DOHH2 (cell line): ENCODE data around the gene HOXA6.

Experiments
- H3F3A ChIP-seq: fragments of 200-600 bp; sonication (generic), shearing (Covaris generic); 2 replicates; pipeline ENCODE4 v1.6.0; 2016; ENCODE audit warnings: antibody characterized with exemption, mild to moderate bottlenecking; ENCODE audit not compliant: control insufficient read depth, insufficient read depth
- H3K27ac ChIP-seq: fragments of 200-600 bp; sonication (generic); 2 replicates; pipeline ENCODE4 v1.5.1; 2014; ENCODE audit warnings: low read depth, mild to moderate bottlenecking, low read length, moderate library complexity
- H3K27me3 ChIP-seq: fragments of 200-600 bp; sonication (generic); 2 replicates; pipeline ENCODE4 v1.6.1; 2014; ENCODE audit warnings: mild to moderate bottlenecking, low read length, mixed read lengths; ENCODE audit not compliant: control insufficient read depth
- H3K36me3 ChIP-seq: fragments of 200-600 bp; sonication (generic); 2 replicates; pipeline ENCODE4 v1.6.1; 2014; ENCODE audit warnings: mild to moderate bottlenecking, low read length, moderate library complexity, mixed read lengths; ENCODE audit not compliant: control insufficient read depth
- H3K4me1 ChIP-seq: fragments of 200-600 bp; sonication (generic); 2 replicates; pipeline ENCODE4 v1.6.1; 2014; ENCODE audit warnings: mild to moderate bottlenecking, low read length, mixed read lengths; ENCODE audit not compliant: control insufficient read depth
- H3K4me2 ChIP-seq: fragments of 200-600 bp; sonication (generic); 2 replicates; pipeline ENCODE4 v1.6.0; 2014; ENCODE audit warnings: mild to moderate bottlenecking, low read length, moderate library complexity
- H3K4me3 ChIP-seq: fragments of 200-600 bp; sonication (generic); 2 replicates; pipeline ENCODE4 v1.5.1; 2014; ENCODE audit warnings: mild to moderate bottlenecking, low read length, mixed read lengths
- H3K79me2 ChIP-seq: fragments of 200-600 bp; sonication (generic); 2 replicates; pipeline ENCODE4 v1.6.1; 2014; ENCODE audit warnings: mild to moderate bottlenecking, low read length, mixed read lengths; ENCODE audit not compliant: control insufficient read depth
- H3K9me2 ChIP-seq: fragments of 200-600 bp; sonication (generic); replicated peaks from 2 replicates; pipeline ENCODE4 v1.6.1; 2014; ENCODE audit warnings: mild to moderate bottlenecking, low read length, mixed read lengths; ENCODE audit not compliant: control insufficient read depth
- H3K9me3 ChIP-seq: fragments of 200-600 bp; sonication (generic); 2 replicates; pipeline ENCODE4 v1.6.1; 2014; ENCODE audit warnings: antibody characterized with exemption, low read length, mixed read lengths; ENCODE audit not compliant: control insufficient read depth, insufficient read depth
- H4K20me1 ChIP-seq: fragments of 200-600 bp; sonication (generic); 2 replicates; pipeline ENCODE4 v1.6.0; 2014; ENCODE audit warnings: low read depth, mild to moderate bottlenecking, antibody characterized with exemption, low read length, moderate library complexity; ENCODE audit not compliant: control insufficient read depth, insufficient read depth
- CTCF ChIP-seq: fragments of 200-600 bp; sonication (generic); IDR thresholded peaks from one replicate; pipeline ENCODE4 v1.5.1; 2014; ENCODE audit warnings: antibody characterized with exemption, mild to moderate bottlenecking, low read depth, low read length; ENCODE audit not compliant: poor library complexity, severe bottlenecking
- EZH2phosphoT487 ChIP-seq: fragments of 200-600 bp; sonication (generic); IDR thresholded peaks from 2 replicates; pipeline ENCODE4 v1.6.1; 2017; ENCODE audit warnings: borderline replicate concordance, mild to moderate bottlenecking, antibody characterized with exemption, low read length, moderate library complexity, mixed read lengths

HOXA6 gene

GRCh38 chr7:27142580-27143022 is 5.0 kb downstream of the HOXA6 start:
- Histone ChIP-seq H3K9me3 (no peaks in the 10 kb centered on the region), H3K4me3 (peak overlapping the region; percentile 70), H3K9me2 (no peaks in the 10 kb centered on the region), H3K4me2 (peak overlapping the region; percentile 75), H3K79me2 (no peaks in the 10 kb centered on the region), H3K27me3 (peaks cover 38% of the 10 kb centered on the region), H3K36me3 (no peaks in the 10 kb centered on the region), H3F3A (no peaks in the 10 kb centered on the region), H4K20me1 (no peaks in the 10 kb centered on the region), H3K27ac (no peak overlapping the region), H3K4me1 (peaks cover 10% of the 10 kb centered on the region)
- no peak for TF ChIP-seq EZH2phosphoT487
- TF ChIP-seq CTCF = no peak

- TF ChIP-seq CTCF = no peak
- TF ChIP-seq EZH2phosphoT487 = no peak
- Histone ChIP-seq H3F3A (no peaks in the 10 kb centered on the region), H3K9me3 (no peaks in the 10 kb centered on the region), H3K36me3 (no peaks in the 10 kb centered on the region), H3K4me1 (0 out of 2 replicates have a peak, but pooled peaks cover 5% of the 10 kb centered on the region), H3K4me3 (peak overlapping the region; percentile 70), H3K9me2 (no peaks in the 10 kb centered on the region), H3K79me2 (no peaks in the 10 kb centered on the region), H3K27ac (no peak overlapping the region), H3K4me2 (peak overlapping the region; percentile 75), H3K27me3 (peaks cover 38% of the 10 kb centered on the region), H4K20me1 (no peaks in the 10 kb centered on the region)
Observed at GRCh38 chr7:27141923-27142579, 5.5 kb downstream of the HOXA6 start.

GRCh38 chr7:27141137-27141922 is 6.2 kb downstream of the HOXA6 start:
- Histone ChIP-seq H3K9me3 (no peaks in the 10 kb centered on the region), H3K4me3 (no peak overlapping the region), H4K20me1 (no peaks in the 10 kb centered on the region), H3K27me3 (peaks cover 38% of the 10 kb centered on the region), H3F3A (no peaks in the 10 kb centered on the region), H3K79me2 (no peaks in the 10 kb centered on the region), H3K4me2 (no peak overlapping the region), H3K27ac (no peak overlapping the region), H3K36me3 (no peaks in the 10 kb centered on the region), H3K4me1 (0 out of 2 replicates have a peak, but pooled peaks cover 5% of the 10 kb centered on the region), H3K9me2 (no peaks in the 10 kb centered on the region)
- TF ChIP-seq EZH2phosphoT487 = no peak
- TF ChIP-seq CTCF = no peak
